CD1c-positive myeloid dendritic cell (primary cell): ENCODE measurements around the gene CEP89.
"Not testable (repeated sequence)": the region's sequence is repeated elsewhere in the genome, so short reads cannot be mapped to it uniquely, and the experiment has no call there.

ENCODE experiments used
- DNase-seq: peaks from one replicate; pipeline ENCODE4 v3.0.0-alpha.2; 2016; ENCODE audit errors: extremely low spot score

CEP89 gene

DNA sequence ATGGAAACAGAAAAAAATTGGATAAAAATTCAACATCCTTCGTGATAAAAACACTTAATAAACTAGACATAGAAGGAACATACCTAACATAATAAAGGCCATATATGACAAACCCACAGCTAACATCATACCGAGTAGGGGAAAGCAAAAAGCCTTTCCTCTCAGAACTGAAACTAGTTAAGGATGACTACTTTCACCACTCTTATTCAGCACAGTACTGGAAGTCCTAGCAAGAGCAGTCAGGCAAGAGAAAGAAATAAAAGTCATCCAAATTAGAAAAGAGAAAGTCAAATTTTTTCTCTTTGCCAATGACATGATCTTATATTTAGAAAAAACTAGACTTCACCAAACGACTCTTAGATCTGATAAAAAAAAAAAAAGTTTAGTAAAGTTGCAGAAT lies 76.4 kb downstream of the CEP89 start:
- no peak for DNase-seq

GRCh38 chr19:32891609-32892008 lies 80.1 kb downstream of the CEP89 start:
- DNase-seq: no peak

DNA sequence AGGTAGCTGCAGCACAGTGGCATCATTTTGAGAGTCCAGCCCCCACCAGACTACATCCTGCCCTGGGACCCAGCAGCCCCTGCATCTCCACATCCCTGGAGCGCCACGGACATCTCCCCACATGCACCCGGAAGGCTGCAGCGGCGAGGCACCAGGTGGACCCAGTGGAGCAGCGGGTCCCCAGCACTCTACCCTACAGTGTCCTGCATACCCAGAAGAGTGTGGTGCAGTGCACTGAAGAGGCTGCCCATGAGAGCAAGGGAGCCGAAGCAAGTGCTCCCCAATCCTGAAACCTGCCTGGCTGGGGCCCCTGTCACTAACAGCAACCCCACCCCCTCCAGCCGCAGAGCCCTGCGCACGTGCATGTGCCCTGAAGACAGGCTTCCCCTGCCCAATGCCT lies 80.9 kb downstream of the CEP89 start:
- no peak for DNase-seq

DNA sequence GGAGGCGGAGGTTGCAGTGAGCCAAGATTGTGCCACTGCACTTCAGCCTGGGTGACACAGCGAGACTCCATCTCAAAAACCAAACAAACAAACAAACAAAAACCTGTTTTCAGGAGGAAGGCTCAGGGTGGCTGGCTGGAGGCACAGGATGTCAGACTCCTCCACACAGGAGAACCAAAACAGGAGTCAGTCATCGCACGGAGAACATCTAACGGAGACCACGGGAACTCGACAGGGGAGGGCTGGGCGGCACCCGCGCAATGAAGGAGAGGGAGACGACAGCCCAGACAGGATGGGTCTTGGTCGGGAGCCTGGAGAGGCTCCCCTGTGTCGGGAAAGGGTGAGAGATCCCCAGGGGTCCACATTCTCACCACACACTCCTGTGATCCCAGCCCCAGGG lies 81.4 kb downstream of the CEP89 start:
- no peak for DNase-seq

GRCh38 chr19:32889137-32889934 lies 82.4 kb downstream of the CEP89 start:
- DNase-seq: no peak

DNA sequence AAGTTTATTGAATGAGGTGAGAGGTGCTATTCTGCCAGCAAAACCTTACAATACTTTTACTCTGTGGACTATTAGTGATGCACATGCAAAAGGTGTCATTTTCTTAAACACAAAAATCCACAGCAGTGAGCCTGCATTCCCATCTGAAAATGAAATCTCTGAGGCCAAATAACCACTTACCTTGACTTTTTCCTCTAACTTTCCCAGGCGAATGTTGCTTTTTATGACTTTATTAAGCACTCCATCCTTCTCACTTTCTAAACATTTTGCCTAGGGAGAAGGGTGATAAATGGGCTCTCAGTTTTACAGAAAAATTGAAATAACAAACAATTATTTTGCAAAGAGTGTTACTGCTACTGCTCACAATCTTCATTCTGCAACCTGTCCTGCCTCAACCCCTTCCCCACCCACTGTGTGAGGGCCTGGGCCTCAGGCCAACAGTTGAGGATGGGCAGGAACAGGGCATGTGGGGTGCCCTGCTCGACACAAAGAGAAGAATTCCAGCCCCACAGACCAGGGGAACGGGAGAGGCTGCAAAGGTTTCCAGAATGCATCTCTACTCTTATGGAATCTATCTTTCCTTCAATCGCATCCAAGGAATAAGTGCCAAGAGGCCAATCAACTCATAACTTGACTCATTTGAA lies 84.1 kb downstream of the CEP89 start:
- no peak for DNase-seq

GRCh38 chr19:32886241-32886640 lies 85.5 kb downstream of the CEP89 start:
- DNase-seq: no peak

- DNase-seq: not testable (repeated sequence)
Measured at GRCh38 chr19:32885255-32885654, 86.5 kb downstream of the CEP89 start.

DNA sequence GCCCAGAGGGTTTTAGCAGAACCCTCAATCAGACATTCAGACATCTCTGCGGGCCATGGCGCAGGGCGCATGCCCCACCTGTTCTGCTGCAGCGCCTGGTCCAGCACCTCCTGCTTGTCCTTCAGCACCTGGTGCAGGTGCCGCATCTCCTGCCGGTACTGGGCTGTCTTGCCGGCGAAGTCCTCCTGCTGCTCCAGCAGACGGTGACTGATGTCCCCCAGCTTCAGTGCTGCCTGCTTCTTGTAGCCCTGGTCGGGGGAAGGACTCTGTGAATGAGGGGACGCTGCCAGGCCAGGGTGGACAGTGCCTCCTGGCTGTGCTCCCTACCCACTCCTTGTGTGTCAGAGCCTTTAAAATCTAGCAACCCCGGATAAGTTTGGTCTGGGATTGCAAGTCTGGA lies 90.0 kb downstream of the CEP89 start:
- no peak for DNase-seq

GRCh38 chr19:32880622-32881021 lies 91.1 kb downstream of the CEP89 start:
- DNase-seq: no peak

GRCh38 chr19:32879741-32880140 lies 92.0 kb downstream of the CEP89 start:
- no peak for DNase-seq

DNA sequence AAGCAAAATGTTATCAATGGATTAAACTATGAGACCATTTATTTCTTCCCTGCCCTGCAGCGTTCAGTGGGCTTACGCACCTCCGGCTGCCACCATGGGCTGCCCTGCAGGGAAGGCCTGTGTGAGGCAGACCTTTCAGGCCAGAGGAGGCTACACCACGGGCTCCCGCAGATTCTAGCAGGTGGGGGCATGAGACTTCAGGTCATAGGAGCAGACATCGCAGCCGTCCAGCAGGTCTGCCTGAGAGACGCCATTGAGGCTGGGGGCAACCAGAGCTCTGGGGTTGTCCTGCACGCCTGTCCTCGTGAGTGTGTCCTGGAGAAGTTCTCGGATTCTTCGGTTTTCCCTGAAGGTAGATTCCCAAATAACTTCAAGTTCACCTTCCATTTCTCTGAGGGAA lies 92.8 kb downstream of the CEP89 start:
- DNase-seq: no peak

- DNase-seq: no peak
Measured at GRCh38 chr19:32877977-32878745, 93.6 kb downstream of the CEP89 start.

- no peak for DNase-seq
Measured at GRCh38 chr19:32877323-32877912, 94.3 kb downstream of the CEP89 start.

- DNase-seq: no peak
Measured at GRCh38 chr19:32876919-32877285, 94.9 kb downstream of the CEP89 start.

GRCh38 chr19:32876236-32876918 lies 95.4 kb downstream of the CEP89 start:
- no peak for DNase-seq

DNA sequence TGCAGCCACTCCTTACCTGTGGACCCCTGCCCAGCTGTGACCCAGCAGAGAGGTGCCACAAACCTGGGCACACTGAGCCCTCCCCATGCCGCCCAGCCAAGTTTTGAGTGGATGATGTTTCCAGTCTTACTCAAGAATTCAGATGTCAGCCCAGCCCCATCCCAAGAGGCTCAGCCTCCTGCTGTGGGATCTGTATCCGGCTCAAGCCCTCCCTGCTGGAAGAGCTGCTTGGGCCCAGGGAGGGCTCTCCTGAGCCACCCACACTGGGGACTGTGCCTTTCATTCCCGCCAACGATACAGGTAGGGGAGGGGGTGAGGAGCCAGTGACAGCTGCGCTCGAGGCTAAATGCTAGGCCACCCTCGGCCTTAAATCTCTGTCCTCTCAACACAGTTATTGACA lies 96.3 kb downstream of the CEP89 start:
- DNase-seq: no peak

- DNase-seq: no peak
Measured at GRCh38 chr19:32874605-32875004, 97.2 kb downstream of the CEP89 start.

GRCh38 chr19:32873247-32873959 lies 98.4 kb downstream of the CEP89 start:
- no peak for DNase-seq

DNA sequence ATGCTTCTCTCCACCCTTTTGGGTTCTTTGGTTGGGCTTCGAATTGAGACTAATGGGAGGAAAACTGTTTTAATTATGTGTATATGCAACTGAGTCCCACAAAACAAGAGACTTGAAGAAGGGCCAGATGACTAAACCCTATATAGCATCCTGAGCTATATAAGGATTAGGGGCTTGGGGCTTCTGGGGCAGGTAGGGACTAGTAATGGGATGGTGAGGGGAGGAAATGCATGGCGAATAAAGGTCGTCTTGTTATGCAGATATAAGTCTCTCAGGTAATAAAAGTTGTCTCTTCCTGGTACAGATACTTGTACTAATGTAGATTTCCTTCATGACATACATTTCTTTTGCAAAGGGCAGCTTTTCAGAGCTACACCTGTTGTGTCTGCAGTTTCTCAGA lies 99.4 kb downstream of the CEP89 start:
- DNase-seq: no peak

- DNase-seq: no peak
Measured at GRCh38 chr19:32870981-32871451, 100.7 kb downstream of the CEP89 start.
